GM12873 (cell line): Measurements from ENCODE around the gene DHRS3.

Source experiments
- TF ChIP-seq, protein P1 (sequence below): IDR thresholded peaks from 2 replicates; pipeline ENCODE4 v1.5.1; 2012; ENCODE audit warnings: low read depth, mild to moderate bottlenecking, moderate library complexity, low read length, control low read depth; ENCODE audit not compliant: insufficient read depth; ENCODE audit errors: missing control alignments

The DHRS3 gene

DNA sequence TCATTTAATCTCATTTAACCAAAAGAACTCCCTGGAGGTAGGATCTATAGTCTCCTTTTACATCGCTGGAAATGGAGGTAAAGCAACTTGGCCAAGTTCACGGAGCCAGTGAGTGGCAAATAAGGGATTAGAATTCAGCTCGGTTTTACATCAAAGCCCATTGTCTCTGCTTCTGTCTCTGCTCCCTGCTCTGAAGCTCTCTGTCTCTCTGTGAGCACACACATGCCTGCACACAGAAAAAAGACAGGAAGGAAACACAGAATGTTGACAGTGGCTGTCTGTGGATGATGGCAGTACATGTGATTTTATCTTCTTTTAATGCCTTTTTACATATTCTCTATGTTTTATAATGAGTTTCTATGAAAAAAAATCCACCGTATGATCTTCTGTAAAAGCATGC lies 8.9 kb upstream of the DHRS3 start:
- TF ChIP-seq, protein P1, sequence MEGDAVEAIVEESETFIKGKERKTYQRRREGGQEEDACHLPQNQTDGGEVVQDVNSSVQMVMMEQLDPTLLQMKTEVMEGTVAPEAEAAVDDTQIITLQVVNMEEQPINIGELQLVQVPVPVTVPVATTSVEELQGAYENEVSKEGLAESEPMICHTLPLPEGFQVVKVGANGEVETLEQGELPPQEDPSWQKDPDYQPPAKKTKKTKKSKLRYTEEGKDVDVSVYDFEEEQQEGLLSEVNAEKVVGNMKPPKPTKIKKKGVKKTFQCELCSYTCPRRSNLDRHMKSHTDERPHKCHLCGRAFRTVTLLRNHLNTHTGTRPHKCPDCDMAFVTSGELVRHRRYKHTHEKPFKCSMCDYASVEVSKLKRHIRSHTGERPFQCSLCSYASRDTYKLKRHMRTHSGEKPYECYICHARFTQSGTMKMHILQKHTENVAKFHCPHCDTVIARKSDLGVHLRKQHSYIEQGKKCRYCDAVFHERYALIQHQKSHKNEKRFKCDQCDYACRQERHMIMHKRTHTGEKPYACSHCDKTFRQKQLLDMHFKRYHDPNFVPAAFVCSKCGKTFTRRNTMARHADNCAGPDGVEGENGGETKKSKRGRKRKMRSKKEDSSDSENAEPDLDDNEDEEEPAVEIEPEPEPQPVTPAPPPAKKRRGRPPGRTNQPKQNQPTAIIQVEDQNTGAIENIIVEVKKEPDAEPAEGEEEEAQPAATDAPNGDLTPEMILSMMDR = no peak

DNA sequence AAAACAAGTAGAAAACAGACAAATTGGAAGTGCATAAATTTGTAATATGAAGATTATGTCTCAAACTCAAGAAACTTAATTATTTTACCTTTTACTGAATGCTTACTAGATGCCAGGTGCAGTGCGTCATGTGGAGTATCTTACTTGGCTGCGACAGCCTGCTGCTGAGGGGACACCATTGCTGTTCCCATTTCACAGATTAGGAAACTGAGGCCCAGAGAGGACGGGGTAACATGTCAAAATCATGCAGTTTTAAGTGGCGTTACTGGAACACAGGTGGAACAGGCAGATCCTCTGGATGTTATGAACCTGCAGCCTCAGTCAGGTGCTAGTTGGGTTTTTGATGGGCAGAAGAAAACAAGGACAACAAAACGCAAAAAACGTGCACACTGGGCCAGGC lies 7.3 kb upstream of the DHRS3 start:
- TF ChIP-seq, protein P1 = no peak

- TF ChIP-seq, protein P1 = no peak
Observed at GRCh38 chr1:12622506-12622905, 4.5 kb upstream of the DHRS3 start.

DNA sequence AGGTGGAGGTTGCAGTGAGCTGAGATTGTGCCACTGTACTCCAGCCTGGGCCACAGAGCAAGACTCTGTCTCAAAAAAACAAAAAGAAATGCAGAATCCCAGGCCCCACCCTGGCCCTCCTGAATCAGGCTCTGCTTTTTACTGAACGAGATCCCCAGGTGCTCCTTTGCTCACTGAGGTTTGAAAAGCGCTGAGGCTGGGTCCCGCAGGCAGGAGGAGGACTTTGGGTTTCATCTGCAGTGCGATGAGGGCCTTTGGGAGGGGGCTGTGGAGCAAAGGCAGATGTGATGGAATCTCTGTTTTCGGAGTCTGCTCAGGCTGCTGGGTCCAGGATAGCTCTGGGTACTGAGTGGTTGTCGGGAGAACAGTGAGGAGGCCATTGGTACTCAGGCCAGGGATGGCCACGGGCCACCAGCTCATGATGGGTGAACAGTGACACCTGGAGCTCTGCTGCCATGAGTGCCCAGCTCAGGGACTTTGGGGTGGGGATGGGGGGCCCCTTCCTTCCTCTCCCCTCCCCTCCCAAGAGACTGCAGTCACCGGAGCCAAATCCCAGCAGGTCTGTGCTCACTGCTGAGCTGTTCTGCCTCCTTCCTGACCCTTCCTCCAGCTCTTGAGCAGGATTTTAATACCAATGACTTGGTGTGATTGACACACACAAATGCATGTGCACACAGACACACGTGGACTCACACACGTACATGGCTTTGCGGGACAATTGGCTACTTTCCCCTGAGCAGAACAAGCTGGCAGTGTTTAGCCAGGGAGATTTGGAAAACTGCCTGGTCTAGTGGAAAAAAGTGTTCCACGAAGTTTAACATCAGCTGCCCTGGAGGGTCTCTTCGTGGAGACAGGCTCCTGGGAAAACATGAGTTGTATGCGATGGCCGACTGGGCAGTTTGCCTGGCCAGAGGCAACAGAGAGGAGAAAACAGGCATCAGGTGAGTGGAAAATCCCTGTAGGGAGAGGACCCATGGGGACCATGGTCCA lies 3.6 kb upstream of the DHRS3 start:
- TF ChIP-seq, protein P1 = no peak

DNA sequence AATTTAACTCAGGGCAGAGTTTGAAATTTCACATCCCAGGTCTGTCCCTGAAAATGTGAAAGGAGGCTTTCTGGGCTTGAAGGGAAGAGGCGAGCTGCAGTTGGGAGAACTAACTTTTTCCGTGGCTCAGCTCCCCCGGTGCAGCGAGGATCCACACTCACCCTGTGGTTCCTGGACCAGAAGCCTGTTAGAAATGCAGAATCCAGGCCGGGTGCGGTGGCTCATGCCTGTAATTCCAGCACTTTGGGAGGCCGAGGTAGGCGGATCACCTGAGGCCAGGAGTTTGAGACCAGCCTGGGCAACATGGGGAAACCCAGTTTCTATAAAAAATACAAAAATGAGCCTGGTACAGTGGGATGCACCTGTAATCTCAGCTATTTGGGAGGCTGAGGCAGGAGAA lies 2.9 kb upstream of the DHRS3 start:
- TF ChIP-seq, protein P1 = no peak

GRCh38 chr1:12620488-12620865 lies 2.5 kb upstream of the DHRS3 start:
- TF ChIP-seq, protein P1 = no peak

DNA sequence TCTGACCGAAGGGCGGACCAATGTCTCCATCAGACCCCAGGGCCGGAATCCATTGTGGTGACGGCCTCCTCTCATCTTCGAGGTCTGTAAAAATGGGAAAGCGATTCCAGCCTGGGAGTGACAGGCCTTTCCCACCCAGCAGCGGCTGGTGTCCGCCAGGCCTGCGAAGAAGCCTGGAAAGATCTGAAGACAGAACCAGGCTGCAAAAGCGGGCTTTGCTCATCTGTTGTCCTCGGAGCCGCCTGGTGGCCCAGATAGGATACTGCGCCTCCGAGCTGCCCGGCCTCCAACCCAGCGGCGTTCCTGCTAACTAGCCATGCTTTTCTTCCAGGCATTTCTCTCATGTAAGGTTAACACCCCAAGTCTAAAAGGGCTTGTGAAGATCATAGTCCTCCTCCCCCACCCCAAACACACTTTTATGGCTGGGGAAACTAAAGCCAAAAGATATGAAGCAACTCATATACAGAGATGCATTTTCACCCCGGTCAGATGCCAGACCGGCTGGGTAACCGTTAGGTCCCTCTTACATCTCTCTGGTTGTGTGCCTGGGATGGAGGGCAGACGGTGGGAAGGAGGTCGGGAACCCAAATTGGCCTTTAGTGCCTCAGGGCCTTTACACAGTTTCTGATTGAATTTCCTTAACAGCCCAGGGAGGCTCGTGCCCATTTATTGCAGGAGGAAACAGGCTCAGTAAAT lies 1.9 kb upstream of the DHRS3 start:
- TF ChIP-seq, protein P1 = peak; percentile 98
